Upper lobe of right lung (tissue), 1 donor: ENCODE data around the gene RNH1. TPM values are rescaled to one million over a fixed set of nuclear protein-coding genes. Genes with fewer than 3 reads are reported as not detected.

ENCODE experiments used
- ATAC-seq: fragments of 200-7000 bp; cut with Tn5 transposase; one replicate; pipeline ENCODE4 v1.9.1; 2020; ENCODE audit warnings: mild to moderate bottlenecking, moderate library complexity
- DNase-seq: peaks from one replicate; pipeline ENCODE4 v3.0.0-alpha.2; 2020
- H3K27ac ChIP-seq: fragments of 200-600 bp; one replicate; pipeline ENCODE4 v1.8.0; 2022
- H3K27me3 ChIP-seq: fragments of 200-600 bp; one replicate; pipeline ENCODE4 v1.8.0; 2022; ENCODE audit warnings: mild to moderate bottlenecking
- H3K36me3 ChIP-seq: fragments of 200-600 bp; one replicate; pipeline ENCODE4 v1.8.0; 2022
- H3K4me1 ChIP-seq: fragments of 200-600 bp; one replicate; pipeline ENCODE4 v1.8.0; 2022
- H3K4me3 ChIP-seq: fragments of 200-600 bp; one replicate; pipeline ENCODE4 v1.8.0; 2022; ENCODE audit warnings: mild to moderate bottlenecking
- H3K9me3 ChIP-seq: fragments of 200-600 bp; one replicate; pipeline ENCODE4 v1.8.0; 2022
- intact Hi-C: fragments of 100-400 bp; cut with DNase I; formaldehyde crosslinking; loops from one replicate; pipeline ENCODE4 v1.11.0; 2022
- total RNA-seq: library from RNA; stranded (reverse); fragmentation: NEBNext Ultra II Directional; extraction: Animal tissue kit (Norgen Biotek cat#: 25700); gene quantifications from one replicate; pipeline ENCODE4 v1.2.1, GENCODE V29; 2021
- TF ChIP-seq, protein P1 (sequence below): fragments of 200-600 bp; IDR thresholded peaks from one replicate; pipeline ENCODE4 v1.8.0; 2022; ENCODE audit warnings: antibody characterized with exemption
- donor health status: DM: no; HTN: yes; CAD: no; lungs with severe emphysema.

Gene RNH1
- total RNA-seq, 1 donor from 2014 or later: 245 TPM

DNA sequence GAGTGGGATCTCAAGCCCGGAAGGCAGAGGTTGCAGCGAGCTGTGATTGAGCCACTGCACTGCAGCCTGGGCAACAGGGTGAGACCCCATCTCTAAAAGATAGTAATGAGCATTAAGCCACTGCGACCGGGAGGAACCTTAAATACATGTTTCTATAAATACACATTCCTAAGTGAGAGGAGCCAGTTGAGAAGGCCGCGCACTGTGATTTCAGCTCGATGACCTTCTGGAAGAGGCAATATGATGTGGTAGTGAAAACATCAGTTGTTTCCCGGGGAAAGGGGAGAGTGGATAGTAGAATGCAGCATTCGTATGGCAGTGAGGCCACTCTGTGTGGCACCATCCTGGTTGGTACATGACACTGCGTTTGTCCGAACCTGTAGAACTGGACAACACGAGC, 39.0 kb downstream of the RNH1 start:
- Histone ChIP-seq H3K36me3 (peaks cover 3% of the 10 kb centered on the region), H3K27me3 (no peaks in the 10 kb centered on the region), H3K27ac (peak overlapping the region; percentile 24), H3K4me3 (no peak overlapping the region), H3K9me3 (no peaks in the 10 kb centered on the region), H3K4me1 (peaks cover 16% of the 10 kb centered on the region)
- ATAC-seq: no peak
- TF ChIP-seq, protein P1, sequence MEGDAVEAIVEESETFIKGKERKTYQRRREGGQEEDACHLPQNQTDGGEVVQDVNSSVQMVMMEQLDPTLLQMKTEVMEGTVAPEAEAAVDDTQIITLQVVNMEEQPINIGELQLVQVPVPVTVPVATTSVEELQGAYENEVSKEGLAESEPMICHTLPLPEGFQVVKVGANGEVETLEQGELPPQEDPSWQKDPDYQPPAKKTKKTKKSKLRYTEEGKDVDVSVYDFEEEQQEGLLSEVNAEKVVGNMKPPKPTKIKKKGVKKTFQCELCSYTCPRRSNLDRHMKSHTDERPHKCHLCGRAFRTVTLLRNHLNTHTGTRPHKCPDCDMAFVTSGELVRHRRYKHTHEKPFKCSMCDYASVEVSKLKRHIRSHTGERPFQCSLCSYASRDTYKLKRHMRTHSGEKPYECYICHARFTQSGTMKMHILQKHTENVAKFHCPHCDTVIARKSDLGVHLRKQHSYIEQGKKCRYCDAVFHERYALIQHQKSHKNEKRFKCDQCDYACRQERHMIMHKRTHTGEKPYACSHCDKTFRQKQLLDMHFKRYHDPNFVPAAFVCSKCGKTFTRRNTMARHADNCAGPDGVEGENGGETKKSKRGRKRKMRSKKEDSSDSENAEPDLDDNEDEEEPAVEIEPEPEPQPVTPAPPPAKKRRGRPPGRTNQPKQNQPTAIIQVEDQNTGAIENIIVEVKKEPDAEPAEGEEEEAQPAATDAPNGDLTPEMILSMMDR: no peak
- intact Hi-C loops: no loop called here
- DNase-seq: no peak

- Histone ChIP-seq H3K36me3 (peaks cover 5% of the 10 kb centered on the region), H3K27ac (peak overlapping the region; percentile 30), H3K9me3 (no peaks in the 10 kb centered on the region), H3K4me1 (peaks cover 13% of the 10 kb centered on the region), H3K27me3 (no peaks in the 10 kb centered on the region), H3K4me3 (no peak overlapping the region)
- ATAC-seq (no peak), DNase-seq (no peak)
- intact Hi-C loops: no loop called here
- TF ChIP-seq, protein P1: no peak
These were observed 41.0 kb downstream of the RNH1 start for GRCh38 chr11:465896-466530.

DNA sequence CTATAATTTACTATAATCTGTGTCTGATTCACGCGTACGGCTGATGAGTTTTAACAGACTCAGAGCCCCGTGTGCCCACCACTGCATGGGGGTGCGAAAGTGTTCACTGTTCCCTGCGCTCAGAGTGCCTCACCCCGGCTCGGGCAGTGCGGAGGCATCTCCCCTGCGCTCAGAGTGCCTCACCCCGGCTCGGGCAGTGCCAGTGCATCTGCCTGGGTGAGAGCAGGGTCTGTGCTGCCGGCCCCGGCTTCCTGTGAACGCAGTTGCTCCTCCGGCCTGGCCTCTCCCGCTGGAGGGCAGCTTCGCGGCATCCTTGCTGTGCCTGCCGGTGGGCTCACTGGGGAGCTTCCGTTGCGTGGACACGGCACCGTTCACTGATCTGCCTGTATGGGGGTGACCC, 42.7 kb downstream of the RNH1 start:
- Histone ChIP-seq H3K4me3 (no peak overlapping the region), H3K27ac (no peak overlapping the region), H3K9me3 (no peaks in the 10 kb centered on the region), H3K27me3 (no peaks in the 10 kb centered on the region), H3K4me1 (no peaks in the 10 kb centered on the region), H3K36me3 (peaks cover 8% of the 10 kb centered on the region)
- ATAC-seq (no peak), DNase-seq (no peak)
- TF ChIP-seq, protein P1: no peak
- intact Hi-C loops: no loop called here

DNA sequence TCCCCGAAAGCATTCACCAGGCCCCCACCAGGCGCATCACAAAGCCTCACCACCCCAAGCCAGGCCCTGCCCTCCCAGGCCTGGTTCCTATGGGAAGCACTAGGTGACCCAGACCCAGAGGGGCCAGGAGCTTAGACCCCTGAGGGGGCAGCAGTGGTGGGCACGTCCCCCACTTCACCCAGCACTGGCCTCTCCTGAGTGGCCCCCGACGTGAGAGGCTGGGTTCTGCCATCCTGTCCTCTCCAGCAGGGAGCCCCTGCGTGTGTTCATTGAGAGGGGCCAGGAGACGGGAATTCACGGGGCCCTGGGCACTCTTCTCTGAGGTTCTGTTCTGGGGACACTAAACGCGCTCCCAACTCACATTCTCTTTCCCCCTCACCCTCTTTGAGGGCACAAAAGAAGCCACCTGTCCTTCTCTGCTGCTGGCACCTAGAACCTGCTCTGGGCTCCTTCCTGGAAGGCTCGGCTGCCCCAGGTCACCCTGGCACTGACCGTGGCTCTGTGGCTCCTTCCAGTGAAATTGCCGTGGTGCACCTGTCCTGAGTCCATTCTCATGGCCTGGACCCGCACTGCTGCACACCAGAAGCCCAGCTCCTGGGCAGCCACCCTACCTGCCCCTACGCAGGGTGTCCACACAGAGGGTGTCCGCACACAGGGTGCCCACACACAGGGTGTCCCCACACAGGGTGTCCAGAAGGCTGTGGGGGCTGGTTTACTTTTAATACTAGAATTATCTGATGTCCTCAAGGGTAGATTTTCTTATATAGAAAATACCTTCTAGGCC, 44.7 kb downstream of the RNH1 start:
- Histone ChIP-seq H3K4me1 (no peaks in the 10 kb centered on the region), H3K4me3 (no peak overlapping the region), H3K9me3 (no peaks in the 10 kb centered on the region), H3K27ac (no peak overlapping the region), H3K27me3 (no peaks in the 10 kb centered on the region), H3K36me3 (peaks cover 8% of the 10 kb centered on the region)
- no peak for DNase-seq
- ATAC-seq: no peak
- intact Hi-C loops: no loop called here
- TF ChIP-seq, protein P1: no peak

DNA sequence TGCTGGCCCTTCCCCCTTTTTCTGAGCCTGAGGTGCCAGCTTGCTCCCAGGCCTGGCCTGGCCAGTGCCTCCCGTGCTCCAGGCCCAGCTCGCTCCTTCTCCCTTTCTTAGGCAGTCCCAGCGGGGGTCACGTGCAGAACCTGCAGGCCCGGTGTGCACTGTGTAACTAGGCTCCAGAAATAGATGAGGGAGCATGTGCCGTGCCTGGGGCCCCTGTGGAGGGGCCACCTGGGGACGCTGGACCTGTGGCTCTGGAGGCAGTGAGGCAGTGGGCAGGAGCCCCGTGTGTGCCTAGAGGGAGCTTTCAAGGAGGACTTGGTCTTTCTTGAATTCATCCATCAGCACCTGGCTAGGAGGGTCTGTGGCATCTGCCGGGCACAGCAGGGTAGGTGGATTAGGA, 45.4 kb downstream of the RNH1 start:
- Histone ChIP-seq H3K27ac (peak overlapping the region; percentile 0), H3K9me3 (no peaks in the 10 kb centered on the region), H3K4me3 (no peak overlapping the region), H3K27me3 (no peaks in the 10 kb centered on the region), H3K36me3 (peaks cover 8% of the 10 kb centered on the region), H3K4me1 (no peaks in the 10 kb centered on the region)
- ATAC-seq (no peak), DNase-seq (no peak)
- TF ChIP-seq, protein P1: no peak
- intact Hi-C loops: no loop called here
